H1 (cell line): ENCODE measurements around the gene FRMD4B. TPM values are rescaled to one million over a fixed set of nuclear protein-coding genes. Genes with fewer than 3 reads are reported as not detected.

Source experiments
- CTCF ChIA-PET: fragments of 300-600 bp; sonication (Branson Sonifier 250); formaldehyde crosslinking; loops from one replicate; lab custom pipeline; 2021; ENCODE audit not compliant: partially characterized antibody; lab: Charles Lee
- POLR2A ChIA-PET: fragments of 300-600 bp; sonication (Branson Sonifier 250); formaldehyde crosslinking; loops from one replicate; lab custom pipeline; 2021; ENCODE audit warnings: inconsistent platforms; ENCODE audit not compliant: partially characterized antibody; lab: Charles Lee
- DNase-seq, 2 experiments: peaks; one replicate each; pipeline versions ENCODE4 v3.0.0 to v3.0.0-alpha.2; 2010 to 2022; ENCODE audit warnings: low spot score in 2 of 2, low read depth in 1 of 2, mixed read lengths in 1 of 2
- FAIRE-seq: peaks from 2 replicates; lab custom pipeline; 2011; peaks lifted over from hg19 to GRCh38; lab: Jason Lieb, UNC
- H2AFZ ChIP-seq: 2 replicates; pipeline ENCODE4 v1.8.1; 2012; ENCODE audit warnings: low read length, inconsistent platforms
- H2AK5ac ChIP-seq: 2 replicates; pipeline ENCODE4 v1.6.1; 2013; ENCODE audit warnings: low read depth, low read length
- H2BK120ac ChIP-seq: replicated peaks from 2 replicates; pipeline ENCODE3; 2013; ENCODE audit warnings: low read depth, low read length, inconsistent platforms
- H2BK12ac ChIP-seq: 2 replicates; pipeline ENCODE4 v1.6.1; 2013; ENCODE audit warnings: low read depth, low read length
- H2BK15ac ChIP-seq: 2 replicates; pipeline ENCODE4 v1.6.1; 2013; ENCODE audit warnings: low read length
- H2BK20ac ChIP-seq: 2 replicates; pipeline ENCODE4 v1.6.1; 2013; ENCODE audit warnings: low read length
- H2BK5ac ChIP-seq: 2 replicates; pipeline ENCODE4 v1.6.1; 2013; ENCODE audit warnings: low read depth, low read length
- H3K14ac ChIP-seq: 2 replicates; pipeline ENCODE4 v1.6.1; 2013; ENCODE audit warnings: inconsistent platforms; ENCODE audit not compliant: insufficient read length
- H3K18ac ChIP-seq: 2 replicates; pipeline ENCODE4 v1.6.1; 2013; ENCODE audit warnings: low read length; ENCODE audit errors: extremely low read depth
- H3K23ac ChIP-seq: 2 replicates; pipeline ENCODE4 v1.6.1; 2013; ENCODE audit warnings: inconsistent platforms; ENCODE audit not compliant: insufficient read length
- H3K23me2 ChIP-seq: 2 replicates; pipeline ENCODE4 v1.6.1; 2013; ENCODE audit warnings: low read depth, low read length
- H3K27ac ChIP-seq: 2 replicates; pipeline ENCODE4 v1.6.1; 2011; ENCODE audit warnings: low read depth, low read length, inconsistent platforms
- H3K27me3 ChIP-seq, 4 experiments: replicated peaks in 1 of 4; 1 replicate in 1 of 4; 2 replicates in 3 of 4; pipeline versions ENCODE4 v1.6.1 to v1.8.1; 2011 to 2013; ENCODE audit warnings: low read length in 3 of 4, mild to moderate bottlenecking in 3 of 4, inconsistent platforms in 2 of 4, mixed read lengths in 2 of 4, moderate library complexity in 1 of 4; ENCODE audit not compliant: control insufficient read depth in 3 of 4, insufficient read depth in 3 of 4; ENCODE audit errors: extremely low read depth in 1 of 4
- H3K36me3 ChIP-seq, 4 experiments: 2 replicates each; pipeline versions ENCODE4 v1.6.1 to v1.8.1; 2011 to 2013; ENCODE audit warnings: mild to moderate bottlenecking in 4 of 4, low read length in 3 of 4, moderate library complexity in 2 of 4, control low read depth in 1 of 4, inconsistent platforms in 1 of 4; ENCODE audit not compliant: insufficient read depth in 4 of 4, control insufficient read depth in 2 of 4
- H3K4ac ChIP-seq: replicated peaks from 2 replicates; pipeline ENCODE3; 2013; ENCODE audit warnings: low read length, low read depth, mixed read lengths, inconsistent platforms; ENCODE audit not compliant: insufficient read length
- H3K4me1 ChIP-seq, 4 experiments: replicated peaks in 1 of 4; 1 replicate in 1 of 4; 2 replicates in 3 of 4; pipeline versions ENCODE4 v1.6.1 to v1.8.1; 2011 to 2013; ENCODE audit warnings: low read length in 3 of 4, inconsistent platforms in 2 of 4, mixed read lengths in 1 of 4; ENCODE audit not compliant: insufficient read depth in 4 of 4, control insufficient read depth in 3 of 4
- H3K4me2 ChIP-seq, 2 experiments: 2 replicates each; pipeline versions ENCODE4 v1.6.1 to v1.8.1; 2011 to 2013; ENCODE audit warnings: low read depth in 2 of 2, low read length in 2 of 2, control low read depth in 1 of 2, inconsistent platforms in 1 of 2, mild to moderate bottlenecking in 1 of 2; ENCODE audit not compliant: insufficient read depth in 1 of 2
- H3K4me3 ChIP-seq, 4 experiments: fragments of 200-600, 300-600 bp in 1 of 4; sonication (generic), shearing (Covaris generic), sonication (Bioruptor Twin) in 1 of 4; 2 replicates each; pipeline versions ENCODE4 v1.5.1 to v1.8.1; 2011 to 2016; ENCODE audit warnings: low read length in 4 of 4, low read depth in 3 of 4, control low read depth in 2 of 4, inconsistent platforms in 2 of 4, mild to moderate bottlenecking in 2 of 4, mixed read lengths in 1 of 4, moderate library complexity in 1 of 4; ENCODE audit not compliant: insufficient read depth in 2 of 4; ENCODE audit errors: extremely low read depth in 1 of 4
- H3K56ac ChIP-seq: replicated peaks from 2 replicates; pipeline ENCODE3; 2013; ENCODE audit warnings: low read depth, mild to moderate bottlenecking, mixed read lengths, low read length, inconsistent platforms; ENCODE audit not compliant: insufficient read length
- H3K79me1 ChIP-seq: 2 replicates; pipeline ENCODE4 v1.6.1; 2013; ENCODE audit warnings: low read depth, low read length, control low read depth
- H3K79me2 ChIP-seq, 2 experiments: 2 replicates each; pipeline versions ENCODE4 v1.6.1 to v1.8.1; 2012 to 2013; ENCODE audit warnings: low read length in 2 of 2, mild to moderate bottlenecking in 2 of 2, inconsistent platforms in 1 of 2; ENCODE audit not compliant: insufficient read depth in 2 of 2, control insufficient read depth in 1 of 2
- H3K9ac ChIP-seq, 4 experiments: replicated peaks in 1 of 4; 1 replicate in 1 of 4; 2 replicates in 3 of 4; pipeline versions ENCODE4 v1.6.1 to v1.8.1; 2011 to 2013; ENCODE audit warnings: low read depth in 3 of 4, low read length in 3 of 4, control low read depth in 2 of 4, mild to moderate bottlenecking in 2 of 4, moderate library complexity in 2 of 4, inconsistent platforms in 1 of 4; ENCODE audit errors: extremely low read depth in 1 of 4
- H3K9me3 ChIP-seq, 2 experiments: 2 replicates each; pipeline versions ENCODE4 v1.6.1 to v1.8.1; 2012 to 2013; ENCODE audit warnings: mild to moderate bottlenecking in 2 of 2, moderate library complexity in 2 of 2, control low read depth in 1 of 2, inconsistent platforms in 1 of 2, low read depth in 1 of 2, low read length in 1 of 2, mixed read lengths in 1 of 2; ENCODE audit not compliant: insufficient read depth in 2 of 2
- H4K20me1 ChIP-seq, 2 experiments: replicated peaks in 1 of 2; 2 replicates each; pipeline versions ENCODE3 to v1.8.1; 2011 to 2013; ENCODE audit warnings: inconsistent platforms in 2 of 2, low read length in 2 of 2, mild to moderate bottlenecking in 1 of 2; ENCODE audit not compliant: insufficient read depth in 2 of 2, control insufficient read depth in 1 of 2
- H4K5ac ChIP-seq: 2 replicates; pipeline ENCODE4 v1.6.1; 2013; ENCODE audit warnings: low read length, low read depth, mixed read lengths, inconsistent platforms; ENCODE audit not compliant: insufficient read length
- H4K8ac ChIP-seq: 2 replicates; pipeline ENCODE4 v1.8.0; 2013; ENCODE audit warnings: mild to moderate bottlenecking, moderate library complexity, low read length, inconsistent platforms; ENCODE audit not compliant: insufficient read depth; ENCODE audit errors: extremely low read depth
- H4K91ac ChIP-seq: replicated peaks from 2 replicates; pipeline ENCODE3; 2013; ENCODE audit warnings: low read length, mixed read lengths, inconsistent platforms; ENCODE audit not compliant: insufficient read length
- BACH1 ChIP-seq: IDR thresholded peaks from 2 replicates; pipeline ENCODE4 v1.6.1; 2012; ENCODE audit warnings: low read length, improper control_type of control experiment
- BCL11A ChIP-seq, 2 experiments: IDR thresholded peaks; one replicate each; pipeline ENCODE4 v1.6.1; 2011; ENCODE audit warnings: low read depth in 2 of 2, low read length in 2 of 2, mild to moderate bottlenecking in 2 of 2
- BRCA1 ChIP-seq: IDR thresholded peaks from 2 replicates; pipeline ENCODE4 v1.6.1; 2012; ENCODE audit warnings: low read depth, low read length, improper control_type of control experiment
- EGR1 ChIP-seq: IDR thresholded peaks from 2 replicates; pipeline ENCODE4 v1.6.1; 2011; ENCODE audit warnings: low read depth, low read length, borderline replicate concordance
- HDAC6 ChIP-seq: IDR thresholded peaks from one replicate; pipeline ENCODE4 v1.7.1; 2012; ENCODE audit warnings: low read depth, mild to moderate bottlenecking, inconsistent platforms, low read length, moderate library complexity
- JUND ChIP-seq: IDR thresholded peaks from 2 replicates; pipeline ENCODE4 v1.6.1; 2011; ENCODE audit warnings: mild to moderate bottlenecking, improper control_type of control experiment, low read length
- KDM4A ChIP-seq: IDR thresholded peaks from one replicate; pipeline ENCODE4 v1.7.1; 2012; ENCODE audit warnings: low read depth, mild to moderate bottlenecking, moderate library complexity, low read length, inconsistent platforms; ENCODE audit not compliant: severe bottlenecking
- NRF1 ChIP-seq: IDR thresholded peaks from 2 replicates; pipeline ENCODE4 v1.6.1; 2011; ENCODE audit warnings: mild to moderate bottlenecking, low read depth, low read length, improper control_type of control experiment
- RFX5 ChIP-seq: IDR thresholded peaks from 2 replicates; pipeline ENCODE4 v1.6.1; 2011; ENCODE audit warnings: low read depth, low read length, improper control_type of control experiment, borderline replicate concordance
- SP2 ChIP-seq: IDR thresholded peaks from 2 replicates; pipeline ENCODE4 v1.6.1; 2012; ENCODE audit warnings: mild to moderate bottlenecking, low read length, inconsistent platforms
- SP4 ChIP-seq: IDR thresholded peaks from 2 replicates; pipeline ENCODE4 v1.6.1; 2012; ENCODE audit warnings: low read length, inconsistent platforms
- TAF1 ChIP-seq: IDR thresholded peaks from 2 replicates; pipeline ENCODE4 v1.6.1; 2011; ENCODE audit warnings: mild to moderate bottlenecking, low read depth, low read length
- TAF7 ChIP-seq: optimal IDR thresholded peaks from 2 replicates; pipeline ENCODE3; 2011; ENCODE audit warnings: low read depth, mild to moderate bottlenecking, inconsistent platforms, low read length, moderate library complexity, borderline replicate concordance
- TBP ChIP-seq: IDR thresholded peaks from 2 replicates; pipeline ENCODE4 v1.6.1; 2011; ENCODE audit warnings: low read depth, low read length, improper control_type of control experiment
- TCF12 ChIP-seq: IDR thresholded peaks from 2 replicates; pipeline ENCODE4 v1.6.1; 2011; ENCODE audit warnings: low read depth, mild to moderate bottlenecking, low read length
- WGBS, 2 experiments: shearing (Covaris generic) in 1 of 2; methylation state at CpG; one replicate each; pipeline versions ENCODE4 v1.1.6 to v1.1.7; 2013 to 2015; ENCODE audit warnings: low lambda C conversion rate in 2 of 2, mixed read lengths in 2 of 2, inconsistent platforms in 1 of 2, low coverage in 1 of 2, missing lambda C conversion rate in 1 of 2; ENCODE audit not compliant: insufficient replicate concordance in 2 of 2, insufficient coverage in 1 of 2, insufficient read length in 1 of 2; ENCODE audit errors: extremely low coverage in 1 of 2, missing lambda C conversion rate in 1 of 2; 5-methylcytosine and 5-hydroxymethylcytosine counted together
- polyA plus RNA-seq, 7 experiments: library from polyadenylated mRNA; depleted of rRNA in 3 of 7; stranded (reverse) in 5 of 7; unstranded in 2 of 7; fragments of >200 nt in 5 of 7; fragments of 200-250 nt in 2 of 7; gene quantifications; 1 replicate in 5 of 7; 2 replicates in 1 of 7; 4 replicates in 1 of 7; pipeline versions ENCODE4 v1.2.1 to v1.2.3, GENCODE V29; 2011 to 2013; ENCODE audit warnings: missing spikeins in 2 of 7, mixed read lengths in 2 of 7
- total RNA-seq: library from RNA; stranded (reverse); fragmentation: NEBNext Ultra II Directional; extraction: Animal tissue kit (Norgen Biotek cat#: 25700); gene quantifications from 2 replicates; pipeline ENCODE4 v1.2.1, GENCODE V29; 2021
- TF ChIP-seq, protein P1 (sequence below): IDR thresholded peaks from 2 replicates; pipeline ENCODE4 v1.6.1; 2012; ENCODE audit warnings: inconsistent platforms

The FRMD4B gene
- total and polyA plus RNA-seq, 2 of the 8 experiments (the other 6 are each of a cell fraction or from before 2014, with no cell fraction given), result 2.7 to 7.2 TPM

DNA sequence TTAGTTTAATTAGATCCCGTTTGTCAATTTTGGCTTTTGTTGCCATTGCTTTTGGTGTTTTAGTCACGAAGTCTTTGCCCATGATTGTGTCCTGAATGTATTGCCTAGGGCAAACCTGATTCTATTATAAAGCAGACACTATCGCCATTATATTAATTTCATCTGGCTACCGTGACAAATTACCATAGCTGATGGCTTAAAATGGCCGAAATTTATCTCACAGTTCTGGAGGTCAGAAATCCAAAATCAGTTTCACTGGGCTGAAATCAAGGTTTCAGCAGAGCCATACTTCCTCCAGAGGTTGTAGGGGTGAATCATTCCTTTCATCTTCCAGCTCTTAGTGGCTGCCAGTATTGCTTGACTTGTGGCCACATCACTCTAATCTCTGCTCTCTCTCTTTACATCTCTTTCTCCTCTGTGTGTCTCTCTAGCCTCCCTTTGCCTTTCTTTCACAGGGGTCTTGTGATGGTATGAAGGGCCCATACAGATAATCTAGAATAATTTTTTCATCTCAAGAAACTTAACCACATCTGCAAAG is 31.7 kb upstream of the FRMD4B start:
- no peak for DNase-seq
- Histone ChIP-seq H2BK12ac (no peak overlapping the region), H4K8ac (no peak overlapping the region), H2AFZ (no peak overlapping the region), H3K79me2 (no peaks in the 10 kb centered on the region), H3K14ac (no peak overlapping the region), H3K18ac (no peak overlapping the region), H2BK120ac (no peak overlapping the region), H3K4me3 (no peak overlapping the region), H4K91ac (no peak overlapping the region), H3K27ac (no peak overlapping the region), H3K4me1 (no peaks in the 10 kb centered on the region; a peak in 1 of 7 replicates), H3K27me3 (no peaks in the 10 kb centered on the region), H3K4ac (no peak overlapping the region), H4K5ac (no peak overlapping the region), H3K79me1 (no peaks in the 10 kb centered on the region), H2BK15ac (no peak overlapping the region), H2BK5ac (no peak overlapping the region), H4K20me1 (no peaks in the 10 kb centered on the region), H3K36me3 (no peaks in the 10 kb centered on the region), H2AK5ac (no peak overlapping the region), H3K4me2 (no peak overlapping the region), H3K9ac (no peak overlapping the region), H3K23me2 (no peaks in the 10 kb centered on the region), H3K9me3 (no peaks in the 10 kb centered on the region), H3K56ac (no peak overlapping the region), H2BK20ac (no peak overlapping the region), H3K23ac (no peak overlapping the region)
- ChIA-PET CTCF (interaction anchor here (1.0 kb wide), 1 partner anchor 8 kb away, joined by 5 read pairs; no protein-coding TSS in a partner anchor), POLR2A (no interaction called here)
- 89% methylated on average over 5 of the region's 5 CpGs; no CpG with 5 or more reads in 1 of the 2 experiments for WGBS, 2 experiments
- FAIRE-seq, result no peak
- TF ChIP-seq KDM4A, result no peak
- no peak for TF ChIP-seq TAF1
- no peak for TF ChIP-seq BRCA1
- no peak for TF ChIP-seq BACH1
- no peak for TF ChIP-seq RFX5
- TF ChIP-seq TCF12, result no peak
- TF ChIP-seq NRF1, result no peak
- TF ChIP-seq JUND, result no peak
- TF ChIP-seq, protein P1, sequence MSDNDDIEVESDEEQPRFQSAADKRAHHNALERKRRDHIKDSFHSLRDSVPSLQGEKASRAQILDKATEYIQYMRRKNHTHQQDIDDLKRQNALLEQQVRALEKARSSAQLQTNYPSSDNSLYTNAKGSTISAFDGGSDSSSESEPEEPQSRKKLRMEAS, result no peak
- no peak for TF ChIP-seq TAF7
- TF ChIP-seq BCL11A (IDR thresholded peaks at IDR 0.05; ENCODE audit: low read depth in 2 of 2, low read length in 2 of 2), result no peak
- no peak for TF ChIP-seq TBP
- TF ChIP-seq HDAC6, result no peak
- TF ChIP-seq SP4, result no peak
- no peak for TF ChIP-seq EGR1
- no peak for TF ChIP-seq SP2
